ENCODE data around the gene GOLGA8B.

GOLGA8B gene

DNA sequence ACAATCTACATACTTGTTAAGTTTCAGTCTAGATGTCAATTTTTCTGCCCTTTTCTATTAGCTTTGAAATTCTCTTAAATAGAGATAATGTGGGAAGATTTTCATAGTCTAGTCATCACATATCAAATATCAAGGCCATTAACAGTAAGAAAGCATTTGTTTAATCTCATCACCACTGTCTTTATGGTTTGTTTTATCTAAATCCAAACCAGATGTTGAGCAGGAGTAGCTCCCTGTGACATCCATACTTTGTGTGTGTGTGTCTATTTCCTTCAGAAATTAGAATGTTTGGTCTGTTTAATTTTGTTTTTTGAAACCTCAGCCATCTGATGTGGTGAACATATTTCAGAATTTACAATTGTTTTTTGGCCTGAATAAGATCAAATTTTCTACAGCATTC is 23.1 kb upstream of the GOLGA8B start:
- H3K79me2 ChIP-seq (ENCODE audit: low read length), result no peaks in the 10 kb centered on the region
- H3K36me3 ChIP-seq (replicated peaks; ENCODE audit: low read depth, low read length), result no peaks in the 10 kb centered on the region
- H4K20me1 ChIP-seq (ENCODE audit: insufficient read depth, low read length), result no peaks in the 10 kb centered on the region
- no peak overlapping the region for H3K27ac ChIP-seq (ENCODE audit: low read length)
- H3K4me3 ChIP-seq (ENCODE audit: low read length), result no peak overlapping the region
- H2AFZ ChIP-seq (ENCODE audit: low read depth, low read length), result no peak overlapping the region
- H3K4me2 ChIP-seq (ENCODE audit: low read length), result no peak overlapping the region
- no peak overlapping the region for H3K9ac ChIP-seq (ENCODE audit: low read length)
- no peaks in the 10 kb centered on the region for H3K9me3 ChIP-seq (ENCODE audit: insufficient read depth, low read length)
- TF ChIP-seq, protein P1, sequence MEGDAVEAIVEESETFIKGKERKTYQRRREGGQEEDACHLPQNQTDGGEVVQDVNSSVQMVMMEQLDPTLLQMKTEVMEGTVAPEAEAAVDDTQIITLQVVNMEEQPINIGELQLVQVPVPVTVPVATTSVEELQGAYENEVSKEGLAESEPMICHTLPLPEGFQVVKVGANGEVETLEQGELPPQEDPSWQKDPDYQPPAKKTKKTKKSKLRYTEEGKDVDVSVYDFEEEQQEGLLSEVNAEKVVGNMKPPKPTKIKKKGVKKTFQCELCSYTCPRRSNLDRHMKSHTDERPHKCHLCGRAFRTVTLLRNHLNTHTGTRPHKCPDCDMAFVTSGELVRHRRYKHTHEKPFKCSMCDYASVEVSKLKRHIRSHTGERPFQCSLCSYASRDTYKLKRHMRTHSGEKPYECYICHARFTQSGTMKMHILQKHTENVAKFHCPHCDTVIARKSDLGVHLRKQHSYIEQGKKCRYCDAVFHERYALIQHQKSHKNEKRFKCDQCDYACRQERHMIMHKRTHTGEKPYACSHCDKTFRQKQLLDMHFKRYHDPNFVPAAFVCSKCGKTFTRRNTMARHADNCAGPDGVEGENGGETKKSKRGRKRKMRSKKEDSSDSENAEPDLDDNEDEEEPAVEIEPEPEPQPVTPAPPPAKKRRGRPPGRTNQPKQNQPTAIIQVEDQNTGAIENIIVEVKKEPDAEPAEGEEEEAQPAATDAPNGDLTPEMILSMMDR (IDR thresholded peaks at IDR 0.05; ENCODE audit: low read depth, low read length), result no peak
- no peak for TF ChIP-seq EZH2phosphoT487 (IDR thresholded peaks at IDR 0.05; ENCODE audit: low read depth)
- H3K4me1 ChIP-seq (ENCODE audit: low read length), result no peaks in the 10 kb centered on the region
- H3K27me3 ChIP-seq (ENCODE audit: low read depth, low read length), result peaks cover 3% of the 10 kb centered on the region; the same call in 1 of the 2 replicates

DNA sequence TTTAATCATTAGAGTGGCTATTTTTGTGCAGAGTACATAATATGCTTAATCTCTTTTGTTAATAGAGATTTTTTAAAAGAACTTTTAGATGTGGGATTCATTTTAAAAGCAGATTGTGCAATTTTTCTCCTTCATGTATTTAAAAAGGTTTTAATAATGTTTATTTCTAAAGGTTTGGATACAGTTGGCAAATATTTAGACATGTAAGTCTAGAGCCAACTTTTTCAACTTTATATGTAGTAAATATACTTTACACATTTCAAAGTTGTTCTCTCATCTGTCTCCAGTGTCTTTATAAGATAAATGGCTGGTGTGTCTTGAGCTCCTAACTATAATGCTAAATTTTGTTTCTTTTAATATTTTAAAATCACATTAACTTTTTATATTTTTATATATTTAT is 22.7 kb upstream of the GOLGA8B start:
- Histone ChIP-seq H3K9me3 (ENCODE audit: insufficient read depth, low read length) (no peaks in the 10 kb centered on the region), H3K79me2 (ENCODE audit: low read length) (no peaks in the 10 kb centered on the region), H3K4me2 (ENCODE audit: low read length) (no peak overlapping the region), H3K4me1 (ENCODE audit: low read length) (no peaks in the 10 kb centered on the region), H3K9ac (ENCODE audit: low read length) (no peak overlapping the region), H4K20me1 (ENCODE audit: insufficient read depth, low read length) (no peaks in the 10 kb centered on the region), H3K27me3 (ENCODE audit: low read depth, low read length) (peaks cover 3% of the 10 kb centered on the region; the same call in 1 of the 2 replicates), H3K36me3 (replicated peaks; ENCODE audit: low read depth, low read length) (no peaks in the 10 kb centered on the region), H2AFZ (ENCODE audit: low read depth, low read length) (no peak overlapping the region), H3K4me3 (ENCODE audit: low read length) (no peak overlapping the region), H3K27ac (ENCODE audit: low read length) (no peak overlapping the region)
- TF ChIP-seq, protein P1 (IDR thresholded peaks at IDR 0.05; ENCODE audit: low read depth, low read length), result no peak
- no peak for TF ChIP-seq EZH2phosphoT487 (IDR thresholded peaks at IDR 0.05; ENCODE audit: low read depth)

DNA sequence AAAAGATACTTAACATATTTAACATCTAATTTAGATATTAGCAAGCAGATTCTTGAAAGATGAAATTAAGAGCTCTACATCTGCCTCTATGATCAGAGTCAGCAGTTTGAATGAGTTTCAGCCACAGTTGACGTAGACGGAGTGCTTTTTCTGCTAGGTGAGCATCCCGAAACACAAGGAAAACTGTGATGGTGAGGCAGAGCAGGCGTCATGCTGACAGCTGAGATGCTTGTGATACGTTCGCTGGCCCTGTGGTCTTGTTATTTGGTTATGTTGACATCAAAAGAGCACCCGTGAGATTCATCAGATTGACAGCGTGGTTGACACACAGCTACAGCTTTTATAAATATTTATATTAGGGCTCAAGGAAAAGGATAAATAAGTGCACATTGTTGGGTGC is 19.6 kb upstream of the GOLGA8B start:
- Histone ChIP-seq H3K4me2 (ENCODE audit: low read length) (no peak overlapping the region), H3K27me3 (ENCODE audit: low read depth, low read length) (peaks cover 6% of the 10 kb centered on the region; the same call in 1 of the 2 replicates), H3K9ac (ENCODE audit: low read length) (no peak overlapping the region), H4K20me1 (ENCODE audit: insufficient read depth, low read length) (no peaks in the 10 kb centered on the region), H3K4me1 (ENCODE audit: low read length) (no peaks in the 10 kb centered on the region), H3K4me3 (ENCODE audit: low read length) (no peak overlapping the region), H3K27ac (ENCODE audit: low read length) (no peak overlapping the region), H2AFZ (ENCODE audit: low read depth, low read length) (no peak overlapping the region), H3K79me2 (ENCODE audit: low read length) (no peaks in the 10 kb centered on the region), H3K9me3 (ENCODE audit: insufficient read depth, low read length) (no peaks in the 10 kb centered on the region), H3K36me3 (replicated peaks; ENCODE audit: low read depth, low read length) (no peaks in the 10 kb centered on the region)
- TF ChIP-seq EZH2phosphoT487 (IDR thresholded peaks at IDR 0.05; ENCODE audit: low read depth), result no peak
- TF ChIP-seq, protein P1 (IDR thresholded peaks at IDR 0.05; ENCODE audit: low read depth, low read length), result no peak

DNA sequence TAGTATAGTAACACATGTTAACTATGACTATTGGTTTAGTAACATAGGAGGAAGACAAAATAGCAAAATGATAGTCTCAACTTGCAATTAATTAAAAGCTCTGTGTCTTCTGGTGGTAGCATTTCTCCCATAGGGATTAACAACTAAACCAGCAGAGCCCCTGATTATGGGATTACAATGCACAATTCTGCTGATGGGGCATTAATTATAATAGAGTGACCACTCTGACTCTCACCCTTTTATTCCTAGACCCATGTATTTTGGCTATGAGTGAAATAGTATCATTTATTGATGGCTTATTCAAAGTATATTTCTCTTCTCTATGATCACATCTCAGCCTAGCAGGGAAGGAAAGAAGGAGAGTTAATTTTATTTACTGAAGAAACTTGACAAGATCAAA is 17.5 kb upstream of the GOLGA8B start:
- Histone ChIP-seq H3K4me3 (ENCODE audit: low read length) (no peak overlapping the region), H3K27me3 (ENCODE audit: low read depth, low read length) (peaks cover 6% of the 10 kb centered on the region; the same call in 1 of the 2 replicates), H4K20me1 (ENCODE audit: insufficient read depth, low read length) (no peaks in the 10 kb centered on the region), H3K27ac (ENCODE audit: low read length) (no peak overlapping the region), H3K36me3 (replicated peaks; ENCODE audit: low read depth, low read length) (no peaks in the 10 kb centered on the region), H3K9me3 (ENCODE audit: insufficient read depth, low read length) (no peaks in the 10 kb centered on the region), H3K9ac (ENCODE audit: low read length) (no peak overlapping the region), H3K79me2 (ENCODE audit: low read length) (no peaks in the 10 kb centered on the region), H3K4me2 (ENCODE audit: low read length) (no peak overlapping the region), H3K4me1 (ENCODE audit: low read length) (no peaks in the 10 kb centered on the region), H2AFZ (ENCODE audit: low read depth, low read length) (no peak overlapping the region)
- no peak for TF ChIP-seq EZH2phosphoT487 (IDR thresholded peaks at IDR 0.05; ENCODE audit: low read depth)
- TF ChIP-seq, protein P1 (IDR thresholded peaks at IDR 0.05; ENCODE audit: low read depth, low read length), result no peak

Data from OCI-LY3 (cell line).